Activated CD8-positive, alpha-beta T cell treated with anti-CD3 and anti-CD28 coated beads for 36 hours (primary cell): ENCODE data around the gene RNF217. TPM values are rescaled to one million over a fixed set of nuclear protein-coding genes. Genes with fewer than 3 reads are reported as not detected.

Experiments
- ATAC-seq: fragments of 200-7000 bp; cut with Tn5 transposase; one replicate; pipeline ENCODE4 v1.10.0; 2021; ENCODE audit warnings: mild to moderate bottlenecking, moderate library complexity
- CTCF ChIA-PET: fragments of 350-600 bp; sonication (Branson Sonifier 250); formaldehyde crosslinking; loops from one replicate; lab custom pipeline; 2021; ENCODE audit warnings: antibody characterized with exemption; lab: Charles Lee
- POLR2A ChIA-PET: fragments of 350-600 bp; sonication (Branson Sonifier 250); formaldehyde crosslinking; loops from one replicate; lab custom pipeline; 2021; ENCODE audit warnings: antibody characterized with exemption; lab: Charles Lee
- DNase-seq: peaks from one replicate; pipeline ENCODE4 v3.0.0-alpha.2; 2020
- H3K27ac Mint-ChIP-seq: one replicate; pipeline ENCODE4 v1.8.0; 2021; ENCODE audit warnings: mild to moderate bottlenecking, mixed read lengths
- H3K27me3 Mint-ChIP-seq: one replicate; pipeline ENCODE4 v1.8.0; 2021; ENCODE audit warnings: mixed read lengths
- H3K36me3 Mint-ChIP-seq: one replicate; pipeline ENCODE4 v1.8.0; 2021; ENCODE audit warnings: low read depth, mixed read lengths
- H3K4me1 Mint-ChIP-seq: one replicate; pipeline ENCODE4 v1.8.0; 2021; ENCODE audit warnings: low read depth, mixed read lengths
- H3K4me3 Mint-ChIP-seq: one replicate; pipeline ENCODE4 v1.8.0; 2021; ENCODE audit warnings: mild to moderate bottlenecking, moderate library complexity, mixed read lengths
- H3K9me3 Mint-ChIP-seq: one replicate; pipeline ENCODE4 v1.8.0; 2021; ENCODE audit warnings: mixed read lengths
- intact Hi-C: fragments of 100-400 bp; cut with micrococcal nuclease; formaldehyde crosslinking; loops from one replicate; pipeline ENCODE4 v1.10.0; 2022
- total RNA-seq, 2 experiments: library from RNA; stranded (reverse); gene quantifications; one replicate each; pipeline ENCODE4 v1.2.3, GENCODE V29; 2021
- TF ChIP-seq, protein P1 (sequence below): fragments of 200-600 bp; IDR thresholded peaks from one replicate; pipeline ENCODE4 v1.8.0; 2022; ENCODE audit warnings: antibody characterized with exemption, mild to moderate bottlenecking

Gene RNF217
- total RNA-seq, 2 experiments from 2014 or later = 0.07 to 0.09 TPM

DNA sequence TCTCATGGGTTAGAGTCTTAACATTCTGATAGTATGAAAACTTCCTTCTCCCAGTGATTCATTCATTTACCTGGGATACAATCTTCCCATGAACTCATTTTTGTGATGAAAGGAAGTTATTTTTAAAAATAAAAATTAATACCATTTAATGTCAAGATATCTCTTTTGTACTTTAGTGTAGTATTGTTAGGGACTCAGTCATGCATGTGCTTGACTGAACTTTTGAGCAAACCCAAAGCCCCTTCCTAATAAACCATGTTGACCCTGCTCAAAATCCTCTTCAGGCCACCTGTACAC, 52.4 kb downstream of the RNF217 start:
- Mint-ChIP-seq H3K27me3 (peaks cover 3% of the 10 kb centered on the region), H3K36me3 (no peaks in the 10 kb centered on the region), H3K9me3 (no peaks in the 10 kb centered on the region), H3K27ac (peak overlapping the region; percentile 49), H3K4me3 (no peak overlapping the region), H3K4me1 (peaks cover 14% of the 10 kb centered on the region)
- ATAC-seq (no peak), DNase-seq (no peak)
- ChIA-PET CTCF (no interaction called here), POLR2A (no interaction called here)
- TF ChIP-seq, protein P1, sequence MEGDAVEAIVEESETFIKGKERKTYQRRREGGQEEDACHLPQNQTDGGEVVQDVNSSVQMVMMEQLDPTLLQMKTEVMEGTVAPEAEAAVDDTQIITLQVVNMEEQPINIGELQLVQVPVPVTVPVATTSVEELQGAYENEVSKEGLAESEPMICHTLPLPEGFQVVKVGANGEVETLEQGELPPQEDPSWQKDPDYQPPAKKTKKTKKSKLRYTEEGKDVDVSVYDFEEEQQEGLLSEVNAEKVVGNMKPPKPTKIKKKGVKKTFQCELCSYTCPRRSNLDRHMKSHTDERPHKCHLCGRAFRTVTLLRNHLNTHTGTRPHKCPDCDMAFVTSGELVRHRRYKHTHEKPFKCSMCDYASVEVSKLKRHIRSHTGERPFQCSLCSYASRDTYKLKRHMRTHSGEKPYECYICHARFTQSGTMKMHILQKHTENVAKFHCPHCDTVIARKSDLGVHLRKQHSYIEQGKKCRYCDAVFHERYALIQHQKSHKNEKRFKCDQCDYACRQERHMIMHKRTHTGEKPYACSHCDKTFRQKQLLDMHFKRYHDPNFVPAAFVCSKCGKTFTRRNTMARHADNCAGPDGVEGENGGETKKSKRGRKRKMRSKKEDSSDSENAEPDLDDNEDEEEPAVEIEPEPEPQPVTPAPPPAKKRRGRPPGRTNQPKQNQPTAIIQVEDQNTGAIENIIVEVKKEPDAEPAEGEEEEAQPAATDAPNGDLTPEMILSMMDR = no peak
- intact Hi-C loops = no loop called here

DNA sequence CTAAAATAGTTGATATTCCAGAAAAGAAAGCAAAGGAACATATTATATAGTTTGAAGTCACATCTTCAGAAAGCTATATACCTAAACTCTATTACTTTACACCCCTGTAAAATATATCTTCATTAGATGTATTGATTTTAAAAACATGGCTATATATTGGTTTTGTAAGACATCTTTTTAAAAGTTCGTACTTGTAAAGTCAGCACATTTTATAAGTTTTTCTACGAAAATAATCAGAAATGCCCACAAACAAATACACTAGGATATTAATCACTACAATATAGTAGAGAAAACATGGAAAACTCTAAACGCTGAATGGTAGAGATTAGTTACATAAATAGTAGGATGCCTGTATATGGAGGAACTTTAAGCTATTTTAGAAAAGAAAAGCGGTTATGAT, 52.9 kb downstream of the RNF217 start:
- H3K4me3 Mint-ChIP-seq = no peak overlapping the region
- intact Hi-C loops = no loop called here
- peaks cover 14% of the 10 kb centered on the region for H3K4me1 Mint-ChIP-seq
- no peak overlapping the region for H3K27ac Mint-ChIP-seq
- ChIA-PET CTCF (no interaction called here), POLR2A (no interaction called here)
- DNase-seq (no peak), ATAC-seq (no peak)
- peaks cover 3% of the 10 kb centered on the region for H3K27me3 Mint-ChIP-seq
- TF ChIP-seq, protein P1 = no peak
- no peaks in the 10 kb centered on the region for H3K9me3 Mint-ChIP-seq
- H3K36me3 Mint-ChIP-seq = no peaks in the 10 kb centered on the region

DNA sequence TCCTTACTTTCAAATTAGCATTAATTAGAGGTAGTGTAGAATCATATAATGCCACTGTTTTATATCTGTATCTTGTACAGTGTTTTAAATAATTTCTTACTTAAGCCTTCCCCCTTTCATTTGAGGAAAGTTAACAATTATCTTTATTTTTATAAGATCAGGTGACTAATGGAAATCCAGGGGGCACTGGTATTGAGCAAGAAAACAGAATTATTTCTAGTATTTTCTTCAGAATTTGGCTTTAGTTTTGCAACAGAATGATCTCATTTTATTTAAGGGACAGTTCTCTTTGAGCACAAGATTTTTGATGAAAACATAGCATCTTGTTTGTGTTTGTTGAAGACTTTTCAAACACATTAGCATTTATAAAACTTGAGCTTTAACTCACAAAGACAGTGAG, 55.9 kb downstream of the RNF217 start:
- Mint-ChIP-seq H3K27ac (no peak overlapping the region), H3K36me3 (no peaks in the 10 kb centered on the region), H3K4me1 (peaks cover 12% of the 10 kb centered on the region), H3K9me3 (no peaks in the 10 kb centered on the region), H3K27me3 (peaks cover 3% of the 10 kb centered on the region), H3K4me3 (no peak overlapping the region)
- ChIA-PET CTCF (no interaction called here), POLR2A (no interaction called here)
- ATAC-seq = no peak
- TF ChIP-seq, protein P1 = no peak
- intact Hi-C loops = no loop called here
- DNase-seq = no peak

DNA sequence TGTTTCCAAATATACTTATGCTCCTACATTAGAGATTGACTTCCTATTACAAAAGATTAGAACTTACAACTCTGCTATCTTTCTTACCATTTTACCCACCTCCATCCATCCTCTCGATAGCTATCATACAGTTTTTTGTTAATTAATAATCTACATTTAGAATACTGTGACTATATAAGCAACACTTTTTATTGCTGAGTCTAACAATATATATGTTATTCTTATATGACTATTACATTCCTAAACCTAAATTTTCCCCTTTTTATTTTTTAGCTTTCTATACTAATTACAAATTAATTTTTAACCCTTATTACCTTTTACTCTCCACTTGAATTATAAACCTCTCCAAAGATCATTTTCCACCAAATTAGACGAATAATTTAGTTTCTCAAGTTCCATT, 57.0 kb downstream of the RNF217 start:
- TF ChIP-seq, protein P1 = no peak
- ATAC-seq (no peak), DNase-seq (no peak)
- no peak overlapping the region for H3K4me3 Mint-ChIP-seq
- intact Hi-C loops = no loop called here
- CTCF ChIA-PET = no interaction called here
- H3K36me3 Mint-ChIP-seq = no peaks in the 10 kb centered on the region
- POLR2A ChIA-PET = no interaction called here
- H3K4me1 Mint-ChIP-seq = peaks cover 2% of the 10 kb centered on the region
- H3K9me3 Mint-ChIP-seq = no peaks in the 10 kb centered on the region
- H3K27me3 Mint-ChIP-seq = peaks cover 3% of the 10 kb centered on the region
- no peak overlapping the region for H3K27ac Mint-ChIP-seq

DNA sequence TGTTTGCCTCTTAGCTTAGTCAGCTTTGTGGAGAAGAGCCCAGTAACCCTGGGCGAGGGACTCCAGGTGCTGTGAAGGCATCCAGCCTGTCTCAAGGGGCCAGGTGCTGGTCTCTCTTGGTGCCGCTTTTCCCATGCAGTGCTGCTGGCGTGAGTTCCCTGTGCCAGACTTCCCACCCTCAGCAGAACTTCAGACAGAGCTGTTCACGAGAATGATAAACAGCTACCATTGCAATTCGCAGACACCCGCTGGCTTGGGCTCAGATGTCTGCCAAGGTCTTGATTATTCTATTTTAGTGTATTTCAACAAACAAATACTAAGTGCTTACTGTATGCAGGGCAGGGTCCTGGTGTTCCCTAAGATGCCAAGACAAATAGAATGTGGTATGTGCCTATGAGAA, 57.7 kb downstream of the RNF217 start:
- Mint-ChIP-seq H3K36me3 (no peaks in the 10 kb centered on the region), H3K4me3 (no peak overlapping the region), H3K27ac (no peak overlapping the region), H3K4me1 (no peaks in the 10 kb centered on the region), H3K27me3 (peaks cover 3% of the 10 kb centered on the region), H3K9me3 (no peaks in the 10 kb centered on the region)
- ChIA-PET POLR2A (no interaction called here), CTCF (no interaction called here)
- ATAC-seq (no peak), DNase-seq (no peak)
- intact Hi-C loops = no loop called here
- TF ChIP-seq, protein P1 = no peak
